Lower lobe of right lung (tissue), 2 donors: Measurements from ENCODE around the gene IRF2BPL. TPM values are rescaled to one million over a fixed set of nuclear protein-coding genes. Genes with fewer than 3 reads are reported as not detected.

Experiments used
- ATAC-seq, 2 donors: fragments of 200-7000 bp; cut with Tn5 transposase; one replicate each; pipeline ENCODE4 v1.9.1; 2020 to 2022; ENCODE audit warnings: mild to moderate bottlenecking in 2 of 2, moderate library complexity in 2 of 2
- DNase-seq: peaks from one replicate; pipeline ENCODE4 v3.0.0-alpha.2; 2020
- H3K27ac ChIP-seq: fragments of 200-600 bp; one replicate; pipeline ENCODE4 v1.8.0; 2022
- H3K27me3 ChIP-seq: fragments of 200-600 bp; one replicate; pipeline ENCODE4 v1.8.0; 2022; ENCODE audit warnings: low read depth
- H3K36me3 ChIP-seq: fragments of 200-600 bp; one replicate; pipeline ENCODE4 v1.8.0; 2022; ENCODE audit warnings: mild to moderate bottlenecking
- H3K4me1 ChIP-seq: fragments of 200-600 bp; one replicate; pipeline ENCODE4 v1.8.0; 2022
- H3K4me3 ChIP-seq: fragments of 200-600 bp; one replicate; pipeline ENCODE4 v1.8.0; 2022; ENCODE audit warnings: mild to moderate bottlenecking
- H3K9me3 ChIP-seq: fragments of 200-600 bp; one replicate; pipeline ENCODE4 v1.8.0; 2022
- intact Hi-C: fragments of 100-400 bp; cut with DNase I; formaldehyde crosslinking; loops from one replicate; pipeline ENCODE4 v1.11.0; 2022
- total RNA-seq: library from RNA; stranded (reverse); fragmentation: NEBNext Ultra II Directional; extraction: Animal tissue kit (Norgen Biotek cat#: 25700); gene quantifications from one replicate; pipeline ENCODE4 v1.2.1, GENCODE V29; 2021
- TF ChIP-seq, protein P1 (sequence below): fragments of 200-600 bp; IDR thresholded peaks from one replicate; pipeline ENCODE4 v1.8.0; 2022; ENCODE audit warnings: antibody characterized with exemption, mild to moderate bottlenecking
- donor health status: DM: no; HTN: yes; CAD: no; lungs with severe emphysema.

IRF2BPL gene
- total RNA-seq, 1 donor from 2014 or later = 44.3 TPM

DNA sequence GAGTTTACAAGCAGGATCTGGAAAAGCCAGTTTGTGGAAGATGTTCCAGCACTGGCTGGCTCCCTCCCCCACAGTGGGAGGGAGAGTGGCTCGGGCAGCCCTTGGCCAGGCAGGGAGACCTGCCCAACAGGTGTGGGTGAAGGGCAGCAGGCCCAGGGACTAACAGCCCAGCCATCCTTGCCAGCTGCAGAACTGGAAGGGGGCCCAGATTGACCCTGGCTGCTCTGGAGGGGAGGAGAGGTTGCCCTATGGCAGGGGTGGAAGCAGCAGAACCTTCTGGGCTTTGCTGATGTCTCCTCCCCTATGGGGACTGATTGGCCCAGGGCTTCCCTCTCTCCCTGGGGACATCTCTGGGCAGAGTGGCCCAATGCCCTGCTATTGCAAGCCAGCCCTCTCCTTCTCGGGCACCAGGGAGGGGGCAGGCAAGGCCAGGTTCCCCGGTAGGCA, 20.5 kb downstream of the IRF2BPL start:
- H3K27me3 ChIP-seq = no peaks in the 10 kb centered on the region
- no peak overlapping the region for H3K4me3 ChIP-seq
- H3K27ac ChIP-seq = peak overlapping the region; percentile 69
- TF ChIP-seq, protein P1, sequence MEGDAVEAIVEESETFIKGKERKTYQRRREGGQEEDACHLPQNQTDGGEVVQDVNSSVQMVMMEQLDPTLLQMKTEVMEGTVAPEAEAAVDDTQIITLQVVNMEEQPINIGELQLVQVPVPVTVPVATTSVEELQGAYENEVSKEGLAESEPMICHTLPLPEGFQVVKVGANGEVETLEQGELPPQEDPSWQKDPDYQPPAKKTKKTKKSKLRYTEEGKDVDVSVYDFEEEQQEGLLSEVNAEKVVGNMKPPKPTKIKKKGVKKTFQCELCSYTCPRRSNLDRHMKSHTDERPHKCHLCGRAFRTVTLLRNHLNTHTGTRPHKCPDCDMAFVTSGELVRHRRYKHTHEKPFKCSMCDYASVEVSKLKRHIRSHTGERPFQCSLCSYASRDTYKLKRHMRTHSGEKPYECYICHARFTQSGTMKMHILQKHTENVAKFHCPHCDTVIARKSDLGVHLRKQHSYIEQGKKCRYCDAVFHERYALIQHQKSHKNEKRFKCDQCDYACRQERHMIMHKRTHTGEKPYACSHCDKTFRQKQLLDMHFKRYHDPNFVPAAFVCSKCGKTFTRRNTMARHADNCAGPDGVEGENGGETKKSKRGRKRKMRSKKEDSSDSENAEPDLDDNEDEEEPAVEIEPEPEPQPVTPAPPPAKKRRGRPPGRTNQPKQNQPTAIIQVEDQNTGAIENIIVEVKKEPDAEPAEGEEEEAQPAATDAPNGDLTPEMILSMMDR = no peak
- H3K9me3 ChIP-seq = no peaks in the 10 kb centered on the region
- intact Hi-C loops = no loop called here
- peak; percentile 89 to 93 for ATAC-seq
- DNase-seq = peak; percentile 89
- H3K4me1 ChIP-seq = peaks cover 63% of the 10 kb centered on the region
- H3K36me3 ChIP-seq = no peaks in the 10 kb centered on the region

DNA sequence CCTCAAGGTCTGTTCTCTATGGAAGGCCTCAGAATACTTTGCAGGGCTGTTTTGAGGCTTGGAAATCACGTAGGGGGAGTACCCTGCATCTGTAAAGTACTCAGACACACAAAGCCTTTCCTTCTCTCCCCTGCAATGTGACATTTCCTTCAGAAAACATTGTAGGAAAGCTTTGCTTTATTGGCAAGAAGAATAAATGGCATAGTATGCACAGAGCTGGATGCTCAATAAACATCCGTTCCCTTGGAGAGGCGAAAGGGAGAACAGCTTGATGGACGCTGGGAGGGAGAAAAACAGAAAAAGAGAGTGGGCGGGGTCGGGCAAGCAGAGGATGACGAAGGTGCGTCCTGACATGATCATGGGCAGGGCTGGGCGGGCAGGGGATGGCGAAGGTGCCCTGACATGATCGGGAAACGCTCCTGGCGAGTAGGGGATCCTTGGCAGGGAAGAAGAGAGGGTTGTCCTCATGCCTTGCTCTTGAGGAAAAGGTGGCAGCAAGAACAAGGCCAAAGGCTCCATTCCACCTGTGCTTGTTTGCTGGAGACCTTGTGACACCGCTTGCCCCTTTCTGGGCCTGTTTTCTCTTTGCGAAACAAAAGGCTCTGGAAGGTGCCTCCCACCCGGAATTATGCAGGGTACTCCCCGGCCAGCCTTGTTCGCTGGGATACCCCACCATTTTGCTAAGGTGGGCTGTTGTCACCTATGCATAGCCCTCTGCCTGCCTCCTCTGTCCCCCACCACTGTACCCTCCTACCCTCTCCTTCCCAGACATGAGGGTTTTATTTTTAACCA, 21.1 kb downstream of the IRF2BPL start:
- intact Hi-C loops = no loop called here
- Histone ChIP-seq H3K36me3 (no peaks in the 10 kb centered on the region), H3K4me3 (no peak overlapping the region), H3K27me3 (no peaks in the 10 kb centered on the region), H3K27ac (peak overlapping the region; percentile 69), H3K4me1 (peaks cover 56% of the 10 kb centered on the region), H3K9me3 (no peaks in the 10 kb centered on the region)
- TF ChIP-seq, protein P1 = no peak
- ATAC-seq (peak; percentile 1 to 14), DNase-seq (no peak)

DNA sequence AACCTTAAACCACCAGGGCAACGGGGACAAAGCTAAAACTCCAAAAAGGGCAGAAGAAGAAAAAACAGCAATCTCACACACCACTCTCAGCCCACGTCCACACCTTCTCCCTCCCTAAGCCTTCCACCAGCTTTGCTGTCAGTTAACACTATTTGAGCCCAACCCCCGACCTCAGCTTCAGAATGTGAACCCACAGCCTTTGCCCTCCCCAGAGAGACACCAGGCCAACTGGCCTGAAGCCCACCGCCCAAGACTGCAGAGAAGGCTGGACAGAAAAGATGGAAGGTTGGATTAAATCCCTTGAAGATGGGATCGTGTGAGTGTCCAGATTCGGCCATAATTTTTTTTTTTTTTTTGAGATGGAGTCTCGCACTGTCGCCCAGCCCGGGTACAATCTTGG, 22.4 kb downstream of the IRF2BPL start:
- no peak for DNase-seq
- peaks cover 56% of the 10 kb centered on the region for H3K4me1 ChIP-seq

DNA sequence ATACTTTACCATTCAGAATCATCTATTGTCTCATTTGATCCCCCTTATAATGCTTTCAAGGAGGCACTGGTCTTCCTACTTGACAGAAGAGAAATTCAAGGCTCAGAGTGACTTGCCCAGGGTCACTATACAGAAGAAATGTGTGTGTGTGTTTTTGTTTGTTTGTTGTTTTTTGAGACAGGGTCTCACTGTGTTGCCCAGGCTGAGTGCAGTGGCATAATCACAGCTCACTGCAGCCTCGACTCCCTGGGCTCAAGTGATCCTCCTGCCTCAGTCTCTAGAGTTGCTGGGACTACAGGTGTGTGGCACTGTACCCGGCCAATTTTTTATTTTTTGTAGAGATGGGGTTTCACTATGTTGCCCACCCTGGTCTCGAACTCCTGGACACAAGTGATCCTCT, 22.9 kb downstream of the IRF2BPL start:
- TF ChIP-seq, protein P1 = no peak
- intact Hi-C loops = no loop called here
- Histone ChIP-seq H3K4me1 (peaks cover 62% of the 10 kb centered on the region), H3K9me3 (no peaks in the 10 kb centered on the region), H3K4me3 (no peak overlapping the region), H3K27me3 (no peaks in the 10 kb centered on the region), H3K36me3 (no peaks in the 10 kb centered on the region), H3K27ac (no peak overlapping the region)
- DNase-seq (no peak), ATAC-seq (no peak)

More for the DNA sequence above, 22.4 kb downstream of the IRF2BPL start:
- H3K27ac ChIP-seq = no peak overlapping the region
- intact Hi-C loops = no loop called here
- no peaks in the 10 kb centered on the region for H3K9me3 ChIP-seq
- no peaks in the 10 kb centered on the region for H3K36me3 ChIP-seq
- H3K4me3 ChIP-seq = no peak overlapping the region
- ATAC-seq = no peak
- H3K27me3 ChIP-seq = no peaks in the 10 kb centered on the region
- TF ChIP-seq, protein P1 = no peak

DNA sequence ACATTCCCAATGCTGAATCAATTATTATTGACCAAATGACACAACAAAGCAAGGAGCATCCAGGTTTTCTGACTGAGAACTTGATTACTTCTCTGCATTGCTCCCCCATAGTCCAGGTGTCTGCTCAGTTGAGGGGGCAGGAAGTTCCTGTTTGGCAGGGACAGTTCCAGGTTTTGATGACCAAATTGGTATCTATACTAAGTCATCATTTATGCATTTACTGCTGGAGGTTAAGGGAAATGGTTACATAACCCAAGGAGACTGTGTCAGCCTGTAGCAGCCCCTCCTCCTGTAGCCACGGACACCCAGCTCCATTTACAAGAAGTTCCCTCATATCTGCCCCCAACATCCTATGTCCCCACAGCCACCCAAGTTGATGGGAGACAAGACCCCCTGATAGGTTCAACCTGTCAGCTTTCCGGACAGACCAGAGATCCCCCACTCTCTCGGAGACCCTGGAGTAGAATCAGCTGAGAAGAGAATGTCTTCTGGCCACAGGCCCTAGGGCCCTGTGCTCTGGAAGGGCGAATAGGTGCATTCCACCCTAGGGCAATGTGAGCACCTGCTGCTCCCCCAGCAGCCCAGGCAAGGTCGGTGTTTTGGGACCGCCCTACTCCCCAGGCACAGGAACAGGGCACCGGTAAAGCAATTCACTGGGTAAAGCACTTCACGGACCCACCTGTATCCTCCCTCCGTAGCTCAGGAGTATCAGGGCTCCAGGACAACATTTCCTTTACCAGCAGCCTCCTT, 23.6 kb downstream of the IRF2BPL start:
- Histone ChIP-seq H3K36me3 (no peaks in the 10 kb centered on the region), H3K4me3 (no peak overlapping the region), H3K4me1 (peaks cover 68% of the 10 kb centered on the region), H3K27ac (no peak overlapping the region), H3K27me3 (no peaks in the 10 kb centered on the region), H3K9me3 (no peaks in the 10 kb centered on the region)
- ATAC-seq (no peak), DNase-seq (no peak)
- TF ChIP-seq, protein P1 = no peak
- intact Hi-C loops = no loop called here
